GM21619 (cell line): ENCODE measurements around the gene STK11IP.
"Not testable (repeated sequence)": the region's sequence is repeated elsewhere in the genome, so short reads cannot be mapped to it uniquely, and the experiment has no call there.

Experiments
- ATAC-seq: cut with Tn5 transposase; IDR thresholded peaks from one replicate; pipeline ENCODE4 v1.9.1; 2021; ENCODE audit not compliant: unreplicated experiment

Gene STK11IP

GRCh38 chr2:219645631-219646527 lies 48.2 kb downstream of the STK11IP start:
- ATAC-seq: no peak

- ATAC-seq: no peak
Observed at GRCh38 chr2:219648176-219648575, 50.5 kb downstream of the STK11IP start.

- ATAC-seq: no peak
Observed at GRCh38 chr2:219648963-219649362, 51.3 kb downstream of the STK11IP start.

GRCh38 chr2:219650426-219651248 lies 53.0 kb downstream of the STK11IP start:
- ATAC-seq: peak; percentile 64

GRCh38 chr2:219651656-219652055 lies 54.0 kb downstream of the STK11IP start:
- ATAC-seq: not testable (repeated sequence)

GRCh38 chr2:219656526-219656925 lies 58.9 kb downstream of the STK11IP start:
- no peak for ATAC-seq

- no peak for ATAC-seq
Observed at GRCh38 chr2:219658196-219658846, 60.7 kb downstream of the STK11IP start.

GRCh38 chr2:219658874-219659273 lies 61.2 kb downstream of the STK11IP start:
- no peak for ATAC-seq

- ATAC-seq: peak; percentile 97
Observed at GRCh38 chr2:219661197-219661954, 63.7 kb downstream of the STK11IP start.

- ATAC-seq: no peak
Observed at GRCh38 chr2:219661955-219662395, 64.3 kb downstream of the STK11IP start.

- ATAC-seq: no peak
Observed at GRCh38 chr2:219662566-219662965, 64.9 kb downstream of the STK11IP start.

GRCh38 chr2:219663116-219663762 lies 65.6 kb downstream of the STK11IP start:
- ATAC-seq: no peak

- no peak for ATAC-seq
Observed at GRCh38 chr2:219664041-219664440, 66.4 kb downstream of the STK11IP start.

GRCh38 chr2:219664944-219665343 lies 67.3 kb downstream of the STK11IP start:
- ATAC-seq: no peak

- ATAC-seq: no peak
Observed at GRCh38 chr2:219665926-219666325, 68.3 kb downstream of the STK11IP start.
